H1 (cell line): ENCODE data around the gene TAF11L4. TPM values are rescaled to one million over a fixed set of nuclear protein-coding genes. Genes with fewer than 3 reads are reported as not detected.
"Not testable (repeated sequence)": the region's sequence is repeated elsewhere in the genome, so short reads cannot be mapped to it uniquely, and the experiment has no call there.

ENCODE experiments used
- CTCF ChIA-PET: fragments of 300-600 bp; sonication (Branson Sonifier 250); formaldehyde crosslinking; loops from one replicate; lab custom pipeline; 2021; ENCODE audit not compliant: partially characterized antibody; lab: Charles Lee
- POLR2A ChIA-PET: fragments of 300-600 bp; sonication (Branson Sonifier 250); formaldehyde crosslinking; loops from one replicate; lab custom pipeline; 2021; ENCODE audit warnings: inconsistent platforms; ENCODE audit not compliant: partially characterized antibody; lab: Charles Lee
- DNase-seq, 2 experiments: peaks; one replicate each; pipeline versions ENCODE4 v3.0.0 to v3.0.0-alpha.2; 2010 to 2022; ENCODE audit warnings: low spot score in 2 of 2, low read depth in 1 of 2, mixed read lengths in 1 of 2
- FAIRE-seq: peaks from 2 replicates; lab custom pipeline; 2011; peaks lifted over from hg19 to GRCh38; lab: Jason Lieb, UNC
- H2AFZ ChIP-seq: 2 replicates; pipeline ENCODE4 v1.8.1; 2012; ENCODE audit warnings: low read length, inconsistent platforms
- H2AK5ac ChIP-seq: 2 replicates; pipeline ENCODE4 v1.6.1; 2013; ENCODE audit warnings: low read depth, low read length
- H2BK120ac ChIP-seq: replicated peaks from 2 replicates; pipeline ENCODE3; 2013; ENCODE audit warnings: low read depth, low read length, inconsistent platforms
- H2BK12ac ChIP-seq: 2 replicates; pipeline ENCODE4 v1.6.1; 2013; ENCODE audit warnings: low read depth, low read length
- H2BK15ac ChIP-seq: 2 replicates; pipeline ENCODE4 v1.6.1; 2013; ENCODE audit warnings: low read length
- H2BK20ac ChIP-seq: 2 replicates; pipeline ENCODE4 v1.6.1; 2013; ENCODE audit warnings: low read length
- H2BK5ac ChIP-seq: 2 replicates; pipeline ENCODE4 v1.6.1; 2013; ENCODE audit warnings: low read depth, low read length
- H3K14ac ChIP-seq: 2 replicates; pipeline ENCODE4 v1.6.1; 2013; ENCODE audit warnings: inconsistent platforms; ENCODE audit not compliant: insufficient read length
- H3K18ac ChIP-seq: 2 replicates; pipeline ENCODE4 v1.6.1; 2013; ENCODE audit warnings: low read length; ENCODE audit errors: extremely low read depth
- H3K23ac ChIP-seq: 2 replicates; pipeline ENCODE4 v1.6.1; 2013; ENCODE audit warnings: inconsistent platforms; ENCODE audit not compliant: insufficient read length
- H3K23me2 ChIP-seq: 2 replicates; pipeline ENCODE4 v1.6.1; 2013; ENCODE audit warnings: low read depth, low read length
- H3K27ac ChIP-seq: 2 replicates; pipeline ENCODE4 v1.6.1; 2011; ENCODE audit warnings: low read depth, low read length, inconsistent platforms
- H3K27me3 ChIP-seq, 4 experiments: replicated peaks in 1 of 4; 1 replicate in 1 of 4; 2 replicates in 3 of 4; pipeline versions ENCODE4 v1.6.1 to v1.8.1; 2011 to 2013; ENCODE audit warnings: low read length in 3 of 4, mild to moderate bottlenecking in 3 of 4, inconsistent platforms in 2 of 4, mixed read lengths in 2 of 4, moderate library complexity in 1 of 4; ENCODE audit not compliant: control insufficient read depth in 3 of 4, insufficient read depth in 3 of 4; ENCODE audit errors: extremely low read depth in 1 of 4
- H3K36me3 ChIP-seq, 4 experiments: 2 replicates each; pipeline versions ENCODE4 v1.6.1 to v1.8.1; 2011 to 2013; ENCODE audit warnings: mild to moderate bottlenecking in 4 of 4, low read length in 3 of 4, moderate library complexity in 2 of 4, control low read depth in 1 of 4, inconsistent platforms in 1 of 4; ENCODE audit not compliant: insufficient read depth in 4 of 4, control insufficient read depth in 2 of 4
- H3K4ac ChIP-seq: replicated peaks from 2 replicates; pipeline ENCODE3; 2013; ENCODE audit warnings: low read length, low read depth, mixed read lengths, inconsistent platforms; ENCODE audit not compliant: insufficient read length
- H3K4me1 ChIP-seq, 4 experiments: replicated peaks in 1 of 4; 1 replicate in 1 of 4; 2 replicates in 3 of 4; pipeline versions ENCODE4 v1.6.1 to v1.8.1; 2011 to 2013; ENCODE audit warnings: low read length in 3 of 4, inconsistent platforms in 2 of 4, mixed read lengths in 1 of 4; ENCODE audit not compliant: insufficient read depth in 4 of 4, control insufficient read depth in 3 of 4
- H3K4me2 ChIP-seq, 2 experiments: 2 replicates each; pipeline versions ENCODE4 v1.6.1 to v1.8.1; 2011 to 2013; ENCODE audit warnings: low read depth in 2 of 2, low read length in 2 of 2, control low read depth in 1 of 2, inconsistent platforms in 1 of 2, mild to moderate bottlenecking in 1 of 2; ENCODE audit not compliant: insufficient read depth in 1 of 2
- H3K4me3 ChIP-seq, 4 experiments: fragments of 200-600, 300-600 bp in 1 of 4; sonication (generic), shearing (Covaris generic), sonication (Bioruptor Twin) in 1 of 4; 2 replicates each; pipeline versions ENCODE4 v1.5.1 to v1.8.1; 2011 to 2016; ENCODE audit warnings: low read length in 4 of 4, low read depth in 3 of 4, control low read depth in 2 of 4, inconsistent platforms in 2 of 4, mild to moderate bottlenecking in 2 of 4, mixed read lengths in 1 of 4, moderate library complexity in 1 of 4; ENCODE audit not compliant: insufficient read depth in 2 of 4; ENCODE audit errors: extremely low read depth in 1 of 4
- H3K56ac ChIP-seq: replicated peaks from 2 replicates; pipeline ENCODE3; 2013; ENCODE audit warnings: low read depth, mild to moderate bottlenecking, mixed read lengths, low read length, inconsistent platforms; ENCODE audit not compliant: insufficient read length
- H3K79me1 ChIP-seq: 2 replicates; pipeline ENCODE4 v1.6.1; 2013; ENCODE audit warnings: low read depth, low read length, control low read depth
- H3K79me2 ChIP-seq, 2 experiments: 2 replicates each; pipeline versions ENCODE4 v1.6.1 to v1.8.1; 2012 to 2013; ENCODE audit warnings: low read length in 2 of 2, mild to moderate bottlenecking in 2 of 2, inconsistent platforms in 1 of 2; ENCODE audit not compliant: insufficient read depth in 2 of 2, control insufficient read depth in 1 of 2
- H3K9ac ChIP-seq, 4 experiments: replicated peaks in 1 of 4; 1 replicate in 1 of 4; 2 replicates in 3 of 4; pipeline versions ENCODE4 v1.6.1 to v1.8.1; 2011 to 2013; ENCODE audit warnings: low read depth in 3 of 4, low read length in 3 of 4, control low read depth in 2 of 4, mild to moderate bottlenecking in 2 of 4, moderate library complexity in 2 of 4, inconsistent platforms in 1 of 4; ENCODE audit errors: extremely low read depth in 1 of 4
- H3K9me3 ChIP-seq, 2 experiments: 2 replicates each; pipeline versions ENCODE4 v1.6.1 to v1.8.1; 2012 to 2013; ENCODE audit warnings: mild to moderate bottlenecking in 2 of 2, moderate library complexity in 2 of 2, control low read depth in 1 of 2, inconsistent platforms in 1 of 2, low read depth in 1 of 2, low read length in 1 of 2, mixed read lengths in 1 of 2; ENCODE audit not compliant: insufficient read depth in 2 of 2
- H4K20me1 ChIP-seq, 2 experiments: replicated peaks in 1 of 2; 2 replicates each; pipeline versions ENCODE3 to v1.8.1; 2011 to 2013; ENCODE audit warnings: inconsistent platforms in 2 of 2, low read length in 2 of 2, mild to moderate bottlenecking in 1 of 2; ENCODE audit not compliant: insufficient read depth in 2 of 2, control insufficient read depth in 1 of 2
- H4K5ac ChIP-seq: 2 replicates; pipeline ENCODE4 v1.6.1; 2013; ENCODE audit warnings: low read length, low read depth, mixed read lengths, inconsistent platforms; ENCODE audit not compliant: insufficient read length
- H4K8ac ChIP-seq: 2 replicates; pipeline ENCODE4 v1.8.0; 2013; ENCODE audit warnings: mild to moderate bottlenecking, moderate library complexity, low read length, inconsistent platforms; ENCODE audit not compliant: insufficient read depth; ENCODE audit errors: extremely low read depth
- H4K91ac ChIP-seq: replicated peaks from 2 replicates; pipeline ENCODE3; 2013; ENCODE audit warnings: low read length, mixed read lengths, inconsistent platforms; ENCODE audit not compliant: insufficient read length
- CEBPB ChIP-seq: IDR thresholded peaks from 2 replicates; pipeline ENCODE4 v1.6.1; 2012; ENCODE audit warnings: low read depth, low read length
- CHD1 ChIP-seq: IDR thresholded peaks from 2 replicates; pipeline ENCODE4 v1.6.1; 2012; ENCODE audit warnings: low read depth, low read length, improper control_type of control experiment
- JUND ChIP-seq: IDR thresholded peaks from 2 replicates; pipeline ENCODE4 v1.6.1; 2011; ENCODE audit warnings: mild to moderate bottlenecking, improper control_type of control experiment, low read length
- RFX5 ChIP-seq: IDR thresholded peaks from 2 replicates; pipeline ENCODE4 v1.6.1; 2011; ENCODE audit warnings: low read depth, low read length, improper control_type of control experiment, borderline replicate concordance
- WGBS, 2 experiments: shearing (Covaris generic) in 1 of 2; methylation state at CpG; one replicate each; pipeline versions ENCODE4 v1.1.6 to v1.1.7; 2013 to 2015; ENCODE audit warnings: low lambda C conversion rate in 2 of 2, mixed read lengths in 2 of 2, inconsistent platforms in 1 of 2, low coverage in 1 of 2, missing lambda C conversion rate in 1 of 2; ENCODE audit not compliant: insufficient replicate concordance in 2 of 2, insufficient coverage in 1 of 2, insufficient read length in 1 of 2; ENCODE audit errors: extremely low coverage in 1 of 2, missing lambda C conversion rate in 1 of 2; 5-methylcytosine and 5-hydroxymethylcytosine counted together
- polyA plus RNA-seq, 7 experiments: library from polyadenylated mRNA; depleted of rRNA in 3 of 7; stranded (reverse) in 5 of 7; unstranded in 2 of 7; fragments of >200 nt in 5 of 7; fragments of 200-250 nt in 2 of 7; gene quantifications; 1 replicate in 5 of 7; 2 replicates in 1 of 7; 4 replicates in 1 of 7; pipeline versions ENCODE4 v1.2.1 to v1.2.3, GENCODE V29; 2011 to 2013; ENCODE audit warnings: missing spikeins in 2 of 7, mixed read lengths in 2 of 7
- total RNA-seq: library from RNA; stranded (reverse); fragmentation: NEBNext Ultra II Directional; extraction: Animal tissue kit (Norgen Biotek cat#: 25700); gene quantifications from 2 replicates; pipeline ENCODE4 v1.2.1, GENCODE V29; 2021
- TF ChIP-seq, protein P1 (sequence below): IDR thresholded peaks from 2 replicates; pipeline ENCODE4 v1.6.1; 2012; ENCODE audit warnings: low read length, inconsistent platforms
- TF ChIP-seq, protein P2 (sequence below): IDR thresholded peaks from 2 replicates; pipeline ENCODE4 v1.6.1; 2012; ENCODE audit warnings: inconsistent platforms

Gene TAF11L4
- total and polyA plus RNA-seq, 2 of the 8 experiments (the other 6 are each of a cell fraction or from before 2014, with no cell fraction given) = not detected

GRCh38 chr5:17497446-17497845 lies 24.2 kb upstream of the TAF11L4 start (continued):
- TF ChIP-seq, protein P1, sequence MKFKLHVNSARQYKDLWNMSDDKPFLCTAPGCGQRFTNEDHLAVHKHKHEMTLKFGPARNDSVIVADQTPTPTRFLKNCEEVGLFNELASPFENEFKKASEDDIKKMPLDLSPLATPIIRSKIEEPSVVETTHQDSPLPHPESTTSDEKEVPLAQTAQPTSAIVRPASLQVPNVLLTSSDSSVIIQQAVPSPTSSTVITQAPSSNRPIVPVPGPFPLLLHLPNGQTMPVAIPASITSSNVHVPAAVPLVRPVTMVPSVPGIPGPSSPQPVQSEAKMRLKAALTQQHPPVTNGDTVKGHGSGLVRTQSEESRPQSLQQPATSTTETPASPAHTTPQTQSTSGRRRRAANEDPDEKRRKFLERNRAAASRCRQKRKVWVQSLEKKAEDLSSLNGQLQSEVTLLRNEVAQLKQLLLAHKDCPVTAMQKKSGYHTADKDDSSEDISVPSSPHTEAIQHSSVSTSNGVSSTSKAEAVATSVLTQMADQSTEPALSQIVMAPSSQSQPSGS = no peak
- TF ChIP-seq RFX5 (no peak), JUND (no peak), CEBPB (no peak), CHD1 (no peak)
- TF ChIP-seq, protein P2, sequence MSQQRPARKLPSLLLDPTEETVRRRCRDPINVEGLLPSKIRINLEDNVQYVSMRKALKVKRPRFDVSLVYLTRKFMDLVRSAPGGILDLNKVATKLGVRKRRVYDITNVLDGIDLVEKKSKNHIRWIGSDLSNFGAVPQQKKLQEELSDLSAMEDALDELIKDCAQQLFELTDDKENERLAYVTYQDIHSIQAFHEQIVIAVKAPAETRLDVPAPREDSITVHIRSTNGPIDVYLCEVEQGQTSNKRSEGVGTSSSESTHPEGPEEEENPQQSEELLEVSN = no peak

DNA sequence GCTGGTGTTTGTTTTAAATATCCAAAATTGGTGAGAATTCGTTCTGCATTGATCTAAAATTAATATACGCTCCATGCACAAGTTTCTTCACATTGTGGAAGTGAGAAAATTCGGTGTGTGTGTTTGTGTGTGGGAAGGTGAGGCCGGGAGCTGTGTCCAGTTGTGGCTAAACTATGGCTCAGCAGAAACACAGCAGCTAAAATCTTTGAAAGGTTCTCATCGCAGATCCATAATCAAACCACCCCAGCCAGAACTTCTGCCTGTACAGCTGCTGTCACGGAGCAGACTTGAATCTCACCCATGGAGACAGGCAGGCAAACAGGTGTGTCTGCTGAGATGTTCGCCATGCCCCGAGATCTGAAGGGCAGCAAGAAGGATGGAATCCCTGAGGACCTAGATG lies 23.7 kb upstream of the TAF11L4 start, which contains the start of gene TAF11L2:
Gene TAF11L2 (plus strand): TSS at position 301 of the 400 bp plus-strand sequence.
- POLR2A ChIA-PET, H2BK20ac ChIP-seq, H3K36me3 ChIP-seq, H3K27me3 ChIP-seq, H3K4me1 ChIP-seq, H2BK12ac ChIP-seq, H4K8ac ChIP-seq, H2BK15ac ChIP-seq, H3K4me3 ChIP-seq, FAIRE-seq, H3K4ac ChIP-seq, H2AK5ac ChIP-seq, H3K18ac ChIP-seq, H4K91ac ChIP-seq, H2BK5ac ChIP-seq, H3K14ac ChIP-seq, H3K4me2 ChIP-seq, H3K9me3 ChIP-seq, H3K79me2 ChIP-seq, H3K79me1 ChIP-seq, H3K9ac ChIP-seq, H4K20me1 ChIP-seq, H3K27ac ChIP-seq, H3K23me2 ChIP-seq, H4K5ac ChIP-seq, DNase-seq, CTCF ChIA-PET, H3K56ac ChIP-seq, H3K23ac ChIP-seq, H2BK120ac ChIP-seq, H2AFZ ChIP-seq: not testable (repeated sequence)
- WGBS, 2 experiments = 92% methylated on average over 8 of the region's 8 CpGs; no CpG with 5 or more reads in 1 of the 2 experiments
